ENCODE results near the gene PRR16.

DNA sequence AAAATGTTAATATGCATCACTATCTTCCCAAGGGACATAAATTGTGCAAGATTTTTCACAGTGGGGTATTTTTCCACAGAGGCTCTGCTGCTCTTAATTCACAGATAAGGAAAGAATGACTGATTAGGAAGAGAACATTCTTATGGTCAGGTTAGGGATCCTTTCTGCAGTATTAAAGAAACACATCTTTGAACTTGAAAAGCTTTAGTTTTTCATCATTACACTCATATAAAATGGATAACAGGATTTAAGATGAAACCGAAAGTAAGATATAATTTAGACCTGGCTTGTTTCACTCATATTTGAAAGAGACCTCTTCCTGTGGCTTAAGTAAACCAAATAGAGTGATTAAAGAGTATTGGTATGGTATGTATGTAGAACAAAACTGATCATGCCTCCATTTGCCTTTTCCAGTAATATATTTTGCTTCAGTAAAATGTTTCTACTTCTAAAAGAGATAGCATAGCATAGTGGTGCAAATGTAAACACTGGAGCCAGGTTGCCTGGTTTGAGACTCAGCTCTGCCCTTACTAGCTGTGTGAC lies 160.0 kb downstream of the PRR16 start:
- no peak for TF ChIP-seq SIN3A (IDR thresholded peaks at IDR 0.05; ENCODE audit: borderline replicate concordance, insufficient read depth, low read length)
- TF ChIP-seq TAF1 (IDR thresholded peaks at IDR 0.05; ENCODE audit: borderline replicate concordance, insufficient read depth, low read length): no peak
- no peak for TF ChIP-seq REST (IDR thresholded peaks at IDR 0.05; ENCODE audit: insufficient read depth in 1 of 2, low read depth in 2 of 2, low read length in 2 of 2)
- TF ChIP-seq POLR2AphosphoS5 (IDR thresholded peaks at IDR 0.05; ENCODE audit: low read depth, low read length): no peak
